Esophagus muscularis mucosa (tissue), 4 donors: ENCODE results near the gene MPEG1. TPM values are rescaled to one million over a fixed set of nuclear protein-coding genes. Genes with fewer than 3 reads are reported as not detected.

Source experiments
- DNase-seq: peaks from one replicate; pipeline ENCODE4 v3.0.0-alpha.2; 2017; ENCODE audit errors: extremely low spot score
- H3K27ac ChIP-seq, 4 donors: fragments of 200-600 bp; sonication (generic); replicated peaks in 1 of 4; 1 replicate in 3 of 4; 2 replicates in 1 of 4; pipeline ENCODE4 v1.5.1; 2016 to 2019; ENCODE audit warnings: mild to moderate bottlenecking in 1 of 4
- H3K27me3 ChIP-seq, 4 donors: fragments of 200-600 bp; sonication (generic); one replicate each; pipeline versions ENCODE4 v1.5.1 to v1.6.0; 2016 to 2019
- H3K36me3 ChIP-seq, 4 donors: fragments of 200-600 bp; sonication (generic); one replicate each; pipeline ENCODE4 v1.5.1; 2016 to 2019
- H3K4me1 ChIP-seq, 4 donors: fragments of 200-600 bp; sonication (generic); one replicate each; pipeline ENCODE4 v1.5.1; 2016 to 2019
- H3K4me3 ChIP-seq, 4 donors: fragments of 200-600 bp; sonication (generic); 1 replicate in 2 of 4; 2 replicates in 2 of 4; pipeline ENCODE4 v1.5.1; 2016 to 2019; ENCODE audit warnings: mild to moderate bottlenecking in 4 of 4, moderate library complexity in 1 of 4
- H3K9me3 ChIP-seq, 4 donors: fragments of 200-600 bp; sonication (generic); 1 replicate in 3 of 4; 2 replicates in 1 of 4; pipeline ENCODE4 v1.5.1; 2016 to 2019
- EP300 ChIP-seq: sonication (generic); formaldehyde crosslinking; IDR thresholded peaks from one replicate; pipeline ENCODE4 v1.6.1; 2017; ENCODE audit warnings: antibody characterized with exemption
- POLR2A ChIP-seq: fragments of 450-650 bp; IDR thresholded peaks from one replicate; pipeline ENCODE4 v1.6.1; 2017; ENCODE audit warnings: antibody characterized with exemption, moderate library complexity, mild to moderate bottlenecking, low read depth
- POLR2AphosphoS5 ChIP-seq, 2 donors: sonication (generic); formaldehyde crosslinking; IDR thresholded peaks; one replicate each; pipeline ENCODE4 v1.6.1; 2017; ENCODE audit warnings: antibody characterized with exemption in 2 of 2
- WGBS: methylation state at CpG from one replicate; pipeline ENCODE4 v1.1.5; 2018; 5-methylcytosine and 5-hydroxymethylcytosine counted together
- intact Hi-C: fragments of 100-400 bp; cut with DNase I; formaldehyde crosslinking; loops from one replicate; pipeline ENCODE4 v1.15.1; 2023
- total RNA-seq, 4 donors: library from RNA; depleted of rRNA; stranded (reverse); fragments of >200 nt; gene quantifications; one replicate each; pipeline versions ENCODE4 v1.1.0 to v1.2.1, GENCODE V29; 2016
- TF ChIP-seq, protein P1 (sequence below), 3 experiments: fragments of 200-600 bp in 2 of 3; fragments of 450-650 bp in 1 of 3; sonication (generic) in 2 of 3; IDR thresholded peaks; one replicate each; pipeline ENCODE4 v1.5.1; 2017 to 2019; ENCODE audit warnings: antibody characterized with exemption in 3 of 3, mild to moderate bottlenecking in 2 of 3, moderate library complexity in 1 of 3

MPEG1 gene
- total RNA-seq, 4 donors from 2014 or later, result 10.1 to 36.1 (median 14.8) TPM

DNA sequence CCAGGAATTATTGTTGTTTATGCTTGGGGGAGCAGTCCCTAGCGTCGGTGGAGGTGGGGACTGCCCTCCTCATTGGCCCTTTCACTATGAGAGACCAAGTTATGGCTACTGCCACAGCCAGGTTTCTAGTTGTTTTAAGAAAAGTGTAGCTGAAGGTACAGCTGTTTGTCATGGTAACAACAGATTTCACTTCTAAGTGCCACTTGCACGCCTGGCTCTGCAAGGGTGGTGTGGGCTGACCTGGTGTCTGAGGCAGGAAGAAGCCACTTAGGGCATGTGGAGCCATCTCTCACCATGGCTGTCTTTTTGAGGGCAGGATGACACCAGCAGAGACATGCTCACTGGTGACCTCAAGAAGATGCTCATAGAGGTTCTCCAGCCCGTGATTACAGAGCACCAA lies 46.3 kb upstream of the MPEG1 start:
- H3K4me1 ChIP-seq, result no peaks in the 10 kb centered on the region
- no peak overlapping the region for H3K27ac ChIP-seq
- WGBS, result 87% methylated on average over 4 of the region's 4 CpGs
- no peak for TF ChIP-seq POLR2A
- TF ChIP-seq POLR2AphosphoS5 (IDR thresholded peaks at IDR 0.05), result no peak
- TF ChIP-seq EP300, result no peak
- TF ChIP-seq, protein P1, sequence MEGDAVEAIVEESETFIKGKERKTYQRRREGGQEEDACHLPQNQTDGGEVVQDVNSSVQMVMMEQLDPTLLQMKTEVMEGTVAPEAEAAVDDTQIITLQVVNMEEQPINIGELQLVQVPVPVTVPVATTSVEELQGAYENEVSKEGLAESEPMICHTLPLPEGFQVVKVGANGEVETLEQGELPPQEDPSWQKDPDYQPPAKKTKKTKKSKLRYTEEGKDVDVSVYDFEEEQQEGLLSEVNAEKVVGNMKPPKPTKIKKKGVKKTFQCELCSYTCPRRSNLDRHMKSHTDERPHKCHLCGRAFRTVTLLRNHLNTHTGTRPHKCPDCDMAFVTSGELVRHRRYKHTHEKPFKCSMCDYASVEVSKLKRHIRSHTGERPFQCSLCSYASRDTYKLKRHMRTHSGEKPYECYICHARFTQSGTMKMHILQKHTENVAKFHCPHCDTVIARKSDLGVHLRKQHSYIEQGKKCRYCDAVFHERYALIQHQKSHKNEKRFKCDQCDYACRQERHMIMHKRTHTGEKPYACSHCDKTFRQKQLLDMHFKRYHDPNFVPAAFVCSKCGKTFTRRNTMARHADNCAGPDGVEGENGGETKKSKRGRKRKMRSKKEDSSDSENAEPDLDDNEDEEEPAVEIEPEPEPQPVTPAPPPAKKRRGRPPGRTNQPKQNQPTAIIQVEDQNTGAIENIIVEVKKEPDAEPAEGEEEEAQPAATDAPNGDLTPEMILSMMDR (IDR thresholded peaks at IDR 0.05), result no peak
- H3K27me3 ChIP-seq, result no peaks in the 10 kb centered on the region
- intact Hi-C loops, result no loop called here
- H3K4me3 ChIP-seq, result no peak overlapping the region
- peak; percentile 82 for DNase-seq
- H3K36me3 ChIP-seq, result no peaks in the 10 kb centered on the region
- H3K9me3 ChIP-seq, result no peaks in the 10 kb centered on the region

DNA sequence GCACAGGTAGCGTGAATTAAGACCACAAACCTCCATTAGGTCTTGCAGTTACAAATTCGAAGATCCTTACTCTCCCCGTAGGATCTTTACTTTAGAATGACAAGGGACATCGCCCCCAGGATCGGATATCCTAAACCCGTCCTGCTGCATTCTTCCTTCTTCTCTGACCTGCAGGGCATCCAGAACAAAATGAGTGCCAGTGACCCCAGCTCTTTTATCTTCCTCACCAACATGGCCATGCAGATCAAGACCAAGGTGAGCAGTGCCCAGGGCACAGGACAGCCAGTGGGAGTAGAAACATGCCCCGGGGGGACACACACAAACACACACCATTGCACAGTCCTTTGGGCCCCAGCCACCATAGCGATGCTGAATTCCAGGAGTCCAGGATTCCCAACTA lies 42.6 kb upstream of the MPEG1 start:
- intact Hi-C loops, result no loop called here
- peak; percentile 62 for DNase-seq
- Histone ChIP-seq H3K9me3 (no peaks in the 10 kb centered on the region), H3K4me1 (no peaks in the 10 kb centered on the region), H3K27me3 (no peaks in the 10 kb centered on the region), H3K36me3 (no peaks in the 10 kb centered on the region), H3K27ac (no peak overlapping the region), H3K4me3 (no peak overlapping the region)
- TF ChIP-seq POLR2AphosphoS5 (IDR thresholded peaks at IDR 0.05), result no peak
- TF ChIP-seq EP300, result no peak
- TF ChIP-seq, protein P1 (IDR thresholded peaks at IDR 0.05), result no peak
- TF ChIP-seq POLR2A, result no peak
- 72% methylated on average over 8 of the region's 8 CpGs for WGBS

DNA sequence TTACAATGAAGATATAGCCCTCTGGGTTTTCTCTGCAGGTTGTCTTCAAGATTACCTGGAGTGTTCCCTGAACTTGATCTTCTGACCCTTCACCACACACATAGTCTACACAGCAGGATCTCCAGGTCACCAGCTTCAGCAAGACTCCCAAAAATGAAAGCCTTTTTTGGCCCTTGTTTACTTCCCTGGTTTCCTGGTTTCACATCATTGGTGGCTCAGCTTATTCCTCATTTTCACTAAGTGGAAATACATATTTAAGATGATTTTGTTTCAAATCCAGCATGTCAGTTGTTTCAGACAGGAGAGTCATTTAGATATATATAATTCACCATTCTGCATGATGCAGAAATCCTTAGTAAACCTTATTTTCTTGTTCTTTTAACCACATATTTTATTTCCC lies 41.6 kb upstream of the MPEG1 start:
- intact Hi-C loops, result no loop called here
- Histone ChIP-seq H3K36me3 (no peaks in the 10 kb centered on the region), H3K4me3 (no peak overlapping the region), H3K27me3 (no peaks in the 10 kb centered on the region), H3K4me1 (no peaks in the 10 kb centered on the region), H3K9me3 (no peaks in the 10 kb centered on the region), H3K27ac (no peak overlapping the region)
- peak; percentile 19 for DNase-seq
- TF ChIP-seq EP300 (no peak), POLR2A (no peak), POLR2AphosphoS5 (IDR thresholded peaks at IDR 0.05) (no peak)
- TF ChIP-seq, protein P1 (IDR thresholded peaks at IDR 0.05), result no peak

DNA sequence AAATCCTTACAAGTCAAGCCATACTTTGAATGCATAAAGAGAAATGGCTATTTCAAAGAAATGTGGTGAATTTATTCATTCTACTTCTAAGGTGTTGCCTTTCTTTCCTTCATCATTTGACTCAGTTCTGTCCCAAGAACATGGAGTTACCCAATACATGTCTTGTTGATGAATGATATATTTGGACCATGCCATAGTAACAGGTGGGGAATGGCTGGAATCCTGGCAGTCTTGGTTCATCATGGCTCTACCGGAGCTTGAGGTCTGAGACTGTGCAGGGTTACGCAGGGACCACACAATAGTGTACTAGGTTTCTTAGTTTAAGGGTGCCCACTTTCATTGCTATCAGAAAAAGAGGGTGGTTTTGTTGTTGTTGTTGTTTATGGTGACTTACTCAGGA lies 40.3 kb upstream of the MPEG1 start:
- WGBS, result 91% methylated on average over 2 of the region's 2 CpGs
- Histone ChIP-seq H3K4me1 (no peaks in the 10 kb centered on the region), H3K27me3 (no peaks in the 10 kb centered on the region), H3K9me3 (no peaks in the 10 kb centered on the region), H3K36me3 (no peaks in the 10 kb centered on the region), H3K4me3 (no peak overlapping the region), H3K27ac (no peak overlapping the region)
- DNase-seq, result peak; percentile 42
- no peak for TF ChIP-seq EP300
- TF ChIP-seq POLR2A, result no peak
- no peak for TF ChIP-seq POLR2AphosphoS5 (IDR thresholded peaks at IDR 0.05)
- intact Hi-C loops, result no loop called here

DNA sequence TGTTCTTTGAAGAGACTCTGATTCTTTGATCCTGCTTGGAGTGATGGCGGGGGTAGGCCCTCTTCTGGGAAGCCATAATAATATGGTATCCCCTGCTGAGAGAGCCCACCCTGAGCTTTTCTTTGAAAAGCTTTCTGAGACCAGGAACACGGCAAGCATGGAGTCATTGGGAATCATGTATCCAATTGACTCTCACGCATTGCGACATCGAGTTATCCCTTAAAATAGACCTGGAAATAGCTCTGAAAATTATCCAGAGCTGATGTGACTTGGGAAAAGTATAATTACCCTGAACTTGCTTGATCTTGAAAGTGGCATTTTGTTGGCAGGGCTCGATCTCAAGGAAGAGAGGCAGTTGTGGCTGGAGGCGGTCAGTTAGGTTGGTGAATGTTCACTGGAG lies 36.8 kb upstream of the MPEG1 start:
- TF ChIP-seq, protein P1 (IDR thresholded peaks at IDR 0.05), result no peak
- TF ChIP-seq POLR2A, result no peak
- WGBS, result 90% methylated on average over 7 of the region's 7 CpGs
- H3K9me3 ChIP-seq, result no peaks in the 10 kb centered on the region
- no peaks in the 10 kb centered on the region for H3K36me3 ChIP-seq
- H3K27ac ChIP-seq, result no peak overlapping the region
- no peak for DNase-seq
- H3K4me3 ChIP-seq, result no peak overlapping the region
- peaks cover 0 to 9% (median 2%) of the 10 kb centered on the region in 4 donors for H3K4me1 ChIP-seq
- intact Hi-C loops, result no loop called here
- no peaks in the 10 kb centered on the region for H3K27me3 ChIP-seq
